Neural crest cell (in vitro differentiated cells): ENCODE measurements around the gene MAN2B2. TPM values are rescaled to one million over a fixed set of nuclear protein-coding genes. Genes with fewer than 3 reads are reported as not detected.

ENCODE experiments used
- DNase-seq: peaks from one replicate; pipeline ENCODE4 v3.0.0; 2021; ENCODE audit warnings: low read depth, mixed read lengths, low spot score
- H3K27ac Mint-ChIP-seq: one replicate; pipeline ENCODE4 v1.8.0; 2021; ENCODE audit warnings: mild to moderate bottlenecking, mixed read lengths; ENCODE audit not compliant: unreplicated experiment
- H3K27me3 Mint-ChIP-seq: 2 replicates; pipeline ENCODE4 v1.8.0; 2021; ENCODE audit warnings: low read depth, mild to moderate bottlenecking, mixed read lengths
- H3K36me3 Mint-ChIP-seq: 2 replicates; pipeline ENCODE4 v1.8.0; 2021; ENCODE audit warnings: low read depth, mild to moderate bottlenecking, mixed read lengths
- H3K4me1 Mint-ChIP-seq: 2 replicates; pipeline ENCODE4 v1.8.0; 2021; ENCODE audit warnings: mixed read lengths
- H3K4me3 Mint-ChIP-seq: one replicate; pipeline ENCODE4 v1.8.0; 2021; ENCODE audit warnings: mild to moderate bottlenecking, mixed read lengths
- H3K9me3 Mint-ChIP-seq: 2 replicates; pipeline ENCODE4 v1.8.0; 2021; ENCODE audit warnings: mixed read lengths
- CTCF ChIP-seq: fragments of 200-600 bp; sonication (generic); conservative IDR thresholded peaks from 2 replicates; pipeline ENCODE4 v1.5.0; 2021; ENCODE audit warnings: antibody characterized with exemption, mild to moderate bottlenecking
- total RNA-seq: library from RNA; stranded (reverse); gene quantifications from 2 replicates; pipeline ENCODE4 v1.2.1, GENCODE V29; 2021

MAN2B2 gene
- total RNA-seq, 1 donor from 2014 or later: 9.4 TPM

DNA sequence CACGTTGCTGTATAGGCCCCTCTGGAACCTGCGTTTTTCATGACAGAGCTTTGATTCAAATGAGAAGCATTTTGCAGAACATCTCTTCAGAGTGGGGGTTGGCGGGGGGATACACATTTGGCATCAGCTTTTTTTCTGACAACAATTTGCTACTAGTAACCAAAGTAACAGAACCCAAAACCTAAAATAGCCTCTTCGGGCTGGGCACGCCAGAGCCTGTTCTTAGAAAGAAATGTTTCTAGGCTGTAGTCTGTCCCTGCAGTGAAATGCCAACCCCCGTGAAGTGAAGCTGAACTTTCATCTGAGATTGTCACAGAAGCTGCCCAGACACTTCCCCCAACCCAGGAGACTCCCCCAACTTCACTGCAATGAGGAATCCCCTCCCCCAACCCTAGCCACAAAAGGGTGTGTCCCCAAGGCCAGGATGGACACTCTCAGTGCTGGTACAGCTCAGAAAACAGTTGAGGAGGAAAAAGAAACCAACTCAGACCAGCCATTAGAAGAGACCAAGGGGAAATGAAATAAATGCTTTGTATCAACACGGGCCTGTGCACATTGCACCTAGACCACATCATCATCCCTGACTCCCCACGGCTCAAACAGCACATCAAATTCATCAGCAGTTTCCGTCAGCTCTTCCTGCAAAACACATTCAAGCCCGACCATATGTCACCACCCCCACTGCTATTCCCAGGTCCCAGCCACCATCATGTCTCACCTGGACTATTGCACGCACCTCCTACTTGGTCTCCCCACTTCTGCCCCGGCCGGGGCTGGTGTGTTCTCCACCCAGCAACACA lies 8.4 kb upstream of the MAN2B2 start:
- Mint-ChIP-seq H3K27ac (no peak overlapping the region), H3K36me3 (no peaks in the 10 kb centered on the region), H3K27me3 (peaks cover 89% of the 10 kb centered on the region), H3K9me3 (no peaks in the 10 kb centered on the region), H3K4me3 (no peak overlapping the region), H3K4me1 (no peaks in the 10 kb centered on the region)
- DNase-seq: no peak
- no peak for TF ChIP-seq CTCF

- no peak overlapping the region for H3K27ac Mint-ChIP-seq
- no peak overlapping the region for H3K4me3 Mint-ChIP-seq
- TF ChIP-seq CTCF: no peak
- no peaks in the 10 kb centered on the region for H3K9me3 Mint-ChIP-seq
- H3K27me3 Mint-ChIP-seq: peaks cover 87% of the 10 kb centered on the region
- DNase-seq: no peak
- no peaks in the 10 kb centered on the region for H3K36me3 Mint-ChIP-seq
- H3K4me1 Mint-ChIP-seq: no peaks in the 10 kb centered on the region
Measured at GRCh38 chr4:6567218-6567617, 7.8 kb upstream of the MAN2B2 start.

- Mint-ChIP-seq H3K27me3 (peaks cover 87% of the 10 kb centered on the region), H3K9me3 (no peaks in the 10 kb centered on the region), H3K4me1 (no peaks in the 10 kb centered on the region), H3K36me3 (no peaks in the 10 kb centered on the region), H3K27ac (no peak overlapping the region), H3K4me3 (no peak overlapping the region)
- DNase-seq: no peak
- no peak for TF ChIP-seq CTCF
Measured at GRCh38 chr4:6568148-6568547, 6.8 kb upstream of the MAN2B2 start.

GRCh38 chr4:6568689-6569332 lies 6.2 kb upstream of the MAN2B2 start:
- H3K4me1 Mint-ChIP-seq: no peaks in the 10 kb centered on the region
- DNase-seq: no peak
- no peaks in the 10 kb centered on the region for H3K36me3 Mint-ChIP-seq
- TF ChIP-seq CTCF: no peak
- no peaks in the 10 kb centered on the region for H3K9me3 Mint-ChIP-seq
- H3K27me3 Mint-ChIP-seq: peaks cover 89% of the 10 kb centered on the region
- no peak overlapping the region for H3K27ac Mint-ChIP-seq
- H3K4me3 Mint-ChIP-seq: no peak overlapping the region

DNA sequence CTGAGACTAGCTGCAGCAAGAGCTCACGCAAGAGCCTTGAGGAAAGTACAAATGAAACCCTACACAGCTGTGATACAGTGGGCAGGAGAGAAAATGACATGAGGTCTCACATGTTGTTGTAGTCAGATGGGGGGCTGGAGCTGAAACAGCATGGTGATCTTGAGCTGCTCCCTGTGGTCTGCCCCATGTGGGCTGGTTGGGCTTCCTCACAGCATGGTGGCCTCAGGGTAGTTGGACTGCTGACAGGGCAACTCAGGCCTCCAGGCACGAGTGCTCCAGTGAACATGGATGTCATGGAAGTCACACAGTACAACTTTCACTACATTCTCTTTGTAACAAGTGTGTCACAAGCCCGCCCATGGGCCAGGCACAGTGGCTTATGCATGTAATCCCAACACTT lies 3.4 kb upstream of the MAN2B2 start:
- Mint-ChIP-seq H3K4me1 (no peaks in the 10 kb centered on the region), H3K4me3 (peak overlapping the region; percentile 66), H3K9me3 (no peaks in the 10 kb centered on the region), H3K27ac (no peak overlapping the region), H3K36me3 (no peaks in the 10 kb centered on the region), H3K27me3 (peaks cover 65% of the 10 kb centered on the region)
- no peak for TF ChIP-seq CTCF
- DNase-seq: no peak
